Ishikawa (cell line): ENCODE results near the gene DACT2.

Experiments
- CEBPB ChIP-seq: IDR thresholded peaks from 2 replicates; pipeline ENCODE4 v1.6.1; 2012
- CREB1 ChIP-seq: IDR thresholded peaks from 2 replicates; pipeline ENCODE4 v1.6.1; 2012; ENCODE audit warnings: low read depth
- EGR1 ChIP-seq: IDR thresholded peaks from 2 replicates; pipeline ENCODE4 v1.6.1; 2012
- EP300 ChIP-seq: IDR thresholded peaks from 2 replicates; pipeline ENCODE4 v1.6.1; 2012; ENCODE audit warnings: borderline replicate concordance
- FOXM1 ChIP-seq: IDR thresholded peaks from 2 replicates; pipeline ENCODE4 v1.6.1; 2012; ENCODE audit warnings: low read depth, borderline replicate concordance
- NFIC ChIP-seq: IDR thresholded peaks from 2 replicates; pipeline ENCODE4 v1.6.1; 2012
- RAD21 ChIP-seq: IDR thresholded peaks from 2 replicates; pipeline ENCODE4 v1.6.1; 2012; ENCODE audit warnings: low read depth
- TAF1 ChIP-seq: IDR thresholded peaks from 2 replicates; pipeline ENCODE4 v1.6.1; 2012; ENCODE audit warnings: low read depth, mild to moderate bottlenecking
- TCF12 ChIP-seq: IDR thresholded peaks from 2 replicates; pipeline ENCODE4 v1.6.1; 2012; ENCODE audit warnings: low read depth
- TEAD4 ChIP-seq: IDR thresholded peaks from 2 replicates; pipeline ENCODE4 v1.6.1; 2012
- YY1 ChIP-seq: IDR thresholded peaks from 2 replicates; pipeline ENCODE4 v1.6.1; 2012; ENCODE audit warnings: low read depth
- ZBTB7A ChIP-seq: IDR thresholded peaks from 2 replicates; pipeline ENCODE4 v1.6.1; 2012; ENCODE audit warnings: low read depth
- TF ChIP-seq, protein P1 (sequence below): IDR thresholded peaks from 2 replicates; pipeline ENCODE4 v1.6.1; 2012
- TF ChIP-seq, protein P2 (sequence below): IDR thresholded peaks from 2 replicates; pipeline ENCODE4 v1.6.1; 2012
- TF ChIP-seq, protein P3 (sequence below): IDR thresholded peaks from 2 replicates; pipeline ENCODE4 v1.6.1; 2012; ENCODE audit warnings: low read depth, mild to moderate bottlenecking

DACT2 gene, protein sequence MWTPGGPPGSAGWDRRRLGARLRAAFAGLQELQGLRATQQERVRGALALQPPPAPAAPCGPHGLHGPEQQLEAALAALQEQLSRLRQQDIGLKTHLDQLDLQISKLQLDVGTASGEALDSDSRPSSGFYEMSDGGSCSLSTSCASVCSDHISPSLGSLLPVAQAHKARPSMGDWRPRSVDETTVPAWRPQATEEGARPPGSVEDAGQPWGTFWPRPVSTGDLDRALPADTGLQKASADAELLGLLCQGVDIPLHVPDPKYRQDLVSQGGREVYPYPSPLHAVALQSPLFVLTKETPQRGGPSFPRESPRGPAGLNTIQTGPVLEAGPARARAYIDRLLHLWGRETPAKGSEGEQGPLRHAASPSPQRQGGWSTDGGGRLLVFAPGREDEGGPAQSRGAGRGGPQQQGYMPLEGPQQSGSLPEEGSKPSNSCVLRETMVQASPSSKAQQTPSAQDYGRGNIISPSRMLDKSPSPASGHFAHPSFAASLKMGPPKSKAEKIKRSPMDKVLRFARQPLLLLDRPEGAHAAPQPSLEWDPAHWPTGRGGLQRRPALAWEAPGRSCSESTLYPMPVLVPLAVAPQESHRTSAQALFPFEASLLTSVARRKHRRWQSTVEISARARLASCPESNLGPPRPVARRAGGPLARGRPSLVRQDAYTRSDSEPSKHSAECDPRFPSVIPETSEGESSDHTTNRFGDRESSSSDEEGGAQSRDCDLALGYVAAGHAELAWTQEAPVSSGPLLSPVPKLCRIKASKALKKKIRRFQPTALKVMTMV

DNA sequence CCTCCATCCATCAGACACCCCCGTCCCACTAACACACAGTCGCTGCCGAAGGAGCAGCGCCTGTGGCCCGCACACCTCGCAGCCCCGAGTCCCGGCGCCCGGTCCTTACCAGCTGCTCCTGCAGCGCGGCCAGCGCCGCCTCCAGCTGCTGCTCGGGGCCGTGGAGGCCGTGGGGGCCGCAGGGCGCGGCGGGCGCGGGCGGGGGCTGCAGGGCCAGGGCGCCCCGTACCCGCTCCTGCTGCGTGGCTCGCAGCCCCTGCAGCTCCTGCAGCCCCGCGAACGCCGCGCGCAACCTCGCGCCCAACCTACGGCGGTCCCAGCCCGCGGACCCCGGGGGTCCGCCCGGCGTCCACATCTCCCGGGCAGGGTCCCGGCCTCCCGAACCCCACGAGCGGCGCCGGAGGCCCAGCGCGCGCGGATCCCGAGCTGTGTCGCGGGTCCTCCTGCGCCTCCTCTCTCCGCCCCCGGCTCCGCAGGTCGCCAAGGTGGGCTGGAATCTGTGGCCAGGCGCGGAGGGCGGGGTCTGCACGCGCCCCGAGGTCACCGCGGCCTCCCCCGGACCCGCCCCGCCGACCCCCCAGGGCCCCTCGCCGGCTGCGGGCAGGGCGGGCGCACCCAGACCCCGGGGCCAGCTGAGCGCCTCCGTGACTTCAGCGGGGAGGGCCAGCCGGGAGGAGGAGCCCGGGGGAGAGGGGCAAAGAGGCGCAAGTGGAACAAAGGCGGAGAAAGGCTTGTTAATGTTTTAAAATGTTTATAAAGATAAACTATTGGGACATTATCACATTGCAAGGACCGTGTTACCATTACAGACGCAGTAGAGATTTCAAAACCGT lies at the start of gene DACT2:
Gene DACT2, minus strand, starts transcription at position 499 of the 833 bp plus-strand sequence. Its CDS starts 144 bp downstream, at position 355.
- TF ChIP-seq YY1 (no peak), EGR1 (0 out of 2 replicates have a peak, but pooled peaks have one; percentile 12)

DNA sequence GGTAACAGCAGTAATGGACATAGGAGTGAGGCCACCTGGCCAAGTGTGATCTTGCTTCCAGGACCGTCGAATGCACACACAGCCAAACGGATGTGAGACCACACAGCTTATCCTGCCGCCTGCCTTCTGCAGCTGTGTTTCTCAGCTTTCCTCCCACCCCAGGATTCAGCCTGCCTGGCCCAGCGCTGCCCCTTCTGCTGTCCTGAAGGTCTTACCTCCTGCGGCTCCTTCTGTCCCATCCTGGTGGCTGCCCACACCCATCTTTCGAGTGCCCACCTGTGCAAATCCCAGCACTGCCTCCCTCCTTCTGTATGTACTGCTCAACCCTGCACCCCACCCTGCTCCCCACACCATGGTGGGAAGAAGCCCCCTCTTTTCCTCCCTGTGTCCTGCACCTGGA lies 49.4 kb upstream of the DACT2 start:
- TF ChIP-seq, protein P1, sequence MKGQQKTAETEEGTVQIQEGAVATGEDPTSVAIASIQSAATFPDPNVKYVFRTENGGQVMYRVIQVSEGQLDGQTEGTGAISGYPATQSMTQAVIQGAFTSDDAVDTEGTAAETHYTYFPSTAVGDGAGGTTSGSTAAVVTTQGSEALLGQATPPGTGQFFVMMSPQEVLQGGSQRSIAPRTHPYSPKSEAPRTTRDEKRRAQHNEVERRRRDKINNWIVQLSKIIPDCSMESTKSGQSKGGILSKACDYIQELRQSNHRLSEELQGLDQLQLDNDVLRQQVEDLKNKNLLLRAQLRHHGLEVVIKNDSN, result no peak
- TF ChIP-seq EP300, result no peak
- TF ChIP-seq CEBPB, result no peak
- TF ChIP-seq, protein P2, sequence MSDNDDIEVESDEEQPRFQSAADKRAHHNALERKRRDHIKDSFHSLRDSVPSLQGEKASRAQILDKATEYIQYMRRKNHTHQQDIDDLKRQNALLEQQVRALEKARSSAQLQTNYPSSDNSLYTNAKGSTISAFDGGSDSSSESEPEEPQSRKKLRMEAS, result no peak
- TF ChIP-seq, protein P3, sequence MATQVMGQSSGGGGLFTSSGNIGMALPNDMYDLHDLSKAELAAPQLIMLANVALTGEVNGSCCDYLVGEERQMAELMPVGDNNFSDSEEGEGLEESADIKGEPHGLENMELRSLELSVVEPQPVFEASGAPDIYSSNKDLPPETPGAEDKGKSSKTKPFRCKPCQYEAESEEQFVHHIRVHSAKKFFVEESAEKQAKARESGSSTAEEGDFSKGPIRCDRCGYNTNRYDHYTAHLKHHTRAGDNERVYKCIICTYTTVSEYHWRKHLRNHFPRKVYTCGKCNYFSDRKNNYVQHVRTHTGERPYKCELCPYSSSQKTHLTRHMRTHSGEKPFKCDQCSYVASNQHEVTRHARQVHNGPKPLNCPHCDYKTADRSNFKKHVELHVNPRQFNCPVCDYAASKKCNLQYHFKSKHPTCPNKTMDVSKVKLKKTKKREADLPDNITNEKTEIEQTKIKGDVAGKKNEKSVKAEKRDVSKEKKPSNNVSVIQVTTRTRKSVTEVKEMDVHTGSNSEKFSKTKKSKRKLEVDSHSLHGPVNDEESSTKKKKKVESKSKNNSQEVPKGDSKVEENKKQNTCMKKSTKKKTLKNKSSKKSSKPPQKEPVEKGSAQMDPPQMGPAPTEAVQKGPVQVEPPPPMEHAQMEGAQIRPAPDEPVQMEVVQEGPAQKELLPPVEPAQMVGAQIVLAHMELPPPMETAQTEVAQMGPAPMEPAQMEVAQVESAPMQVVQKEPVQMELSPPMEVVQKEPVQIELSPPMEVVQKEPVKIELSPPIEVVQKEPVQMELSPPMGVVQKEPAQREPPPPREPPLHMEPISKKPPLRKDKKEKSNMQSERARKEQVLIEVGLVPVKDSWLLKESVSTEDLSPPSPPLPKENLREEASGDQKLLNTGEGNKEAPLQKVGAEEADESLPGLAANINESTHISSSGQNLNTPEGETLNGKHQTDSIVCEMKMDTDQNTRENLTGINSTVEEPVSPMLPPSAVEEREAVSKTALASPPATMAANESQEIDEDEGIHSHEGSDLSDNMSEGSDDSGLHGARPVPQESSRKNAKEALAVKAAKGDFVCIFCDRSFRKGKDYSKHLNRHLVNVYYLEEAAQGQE, result no peak
- TF ChIP-seq EGR1, result no peak
- no peak for TF ChIP-seq FOXM1
- TF ChIP-seq TEAD4, result no peak
- no peak for TF ChIP-seq TAF1
- TF ChIP-seq TCF12, result no peak
- no peak for TF ChIP-seq RAD21
- TF ChIP-seq ZBTB7A, result no peak
- TF ChIP-seq YY1, result no peak
- TF ChIP-seq CREB1, result no peak
- no peak for TF ChIP-seq NFIC

DNA sequence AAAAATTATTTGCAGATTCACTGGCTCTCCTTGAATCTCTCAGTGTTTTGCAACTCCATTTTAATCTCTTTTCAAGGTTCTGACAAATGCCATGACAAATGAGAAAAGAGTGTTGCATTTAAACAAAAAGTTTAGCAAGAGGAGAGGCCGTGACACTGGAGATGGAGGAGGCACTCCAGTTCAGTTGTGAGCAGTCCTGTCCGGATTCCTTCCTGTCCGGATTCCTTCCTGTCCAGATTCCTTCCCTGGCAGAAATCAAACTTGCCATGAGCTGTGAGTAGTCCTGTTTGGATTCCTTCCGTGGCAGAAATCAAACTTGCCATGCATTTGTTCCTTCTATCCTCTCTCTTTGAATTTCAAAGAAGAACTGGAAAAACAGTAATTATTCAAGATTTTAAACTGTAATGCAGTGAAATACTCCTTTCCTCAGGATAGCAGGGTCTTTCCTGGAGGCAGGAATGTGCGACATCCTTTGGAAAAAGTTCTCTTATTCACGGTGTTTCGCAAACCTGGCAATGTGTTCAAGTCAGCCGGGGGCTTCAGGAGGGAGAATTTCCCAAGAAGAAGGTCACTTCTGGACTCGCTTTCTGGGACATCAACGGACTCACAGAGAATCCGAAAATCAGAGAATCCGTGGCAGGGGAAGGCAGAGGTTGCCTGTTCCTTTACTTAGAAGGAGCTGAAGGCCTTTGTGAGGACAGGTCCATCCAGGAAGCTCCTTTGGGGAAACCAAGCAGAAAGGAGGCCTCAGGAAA lies 48.7 kb upstream of the DACT2 start:
- TF ChIP-seq CEBPB (no peak), EP300 (no peak), YY1 (no peak), RAD21 (no peak), CREB1 (no peak), TCF12 (no peak)

DNA sequence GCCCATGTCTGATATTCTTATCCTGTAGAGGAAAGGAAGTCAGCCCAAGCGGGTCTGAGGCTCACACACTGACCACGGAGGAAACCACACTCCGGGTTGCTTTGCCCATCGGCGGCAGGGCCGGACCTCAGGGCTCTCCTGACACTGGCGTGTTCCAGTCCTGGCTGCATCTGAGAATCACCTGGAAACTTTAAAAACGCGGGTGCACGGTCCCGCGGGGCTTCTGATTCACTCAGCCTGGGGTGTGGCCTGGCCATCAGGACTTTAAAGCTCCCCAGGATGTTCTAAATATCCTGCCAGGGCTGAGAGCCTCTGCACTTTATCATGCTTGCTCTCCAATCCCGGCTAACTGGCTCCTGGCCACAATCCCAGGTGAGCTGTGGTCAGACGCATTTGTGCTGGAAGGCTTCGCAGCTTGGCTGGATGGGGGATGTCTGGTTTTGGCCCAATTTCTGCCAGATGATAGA lies 47.7 kb upstream of the DACT2 start:
- TF ChIP-seq RAD21 (no peak), NFIC (no peak), FOXM1 (no peak), YY1 (no peak)
- TF ChIP-seq, protein P1, result no peak
- TF ChIP-seq, protein P2, result no peak

DNA sequence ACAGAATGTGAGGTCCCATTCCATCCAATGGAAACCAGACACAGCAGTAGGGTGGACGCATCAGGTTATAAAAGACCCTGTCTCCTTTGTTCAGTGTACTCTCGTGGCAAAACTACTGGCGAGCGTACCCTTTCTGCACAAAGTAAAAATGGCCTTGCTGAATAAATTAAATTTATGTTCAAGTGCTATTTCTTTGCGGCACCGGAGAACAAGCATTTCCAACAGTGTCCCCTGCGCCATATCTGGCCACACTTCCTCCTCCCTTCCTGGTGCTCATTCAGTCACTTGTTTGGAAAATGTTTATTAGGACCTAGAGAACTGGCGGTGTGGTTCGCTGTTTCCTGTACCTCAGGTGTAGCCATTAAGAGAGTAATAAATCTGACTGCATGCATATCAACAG lies 46.9 kb upstream of the DACT2 start:
- TF ChIP-seq YY1 (no peak), TAF1 (no peak), CREB1 (no peak), CEBPB (no peak), RAD21 (no peak), ZBTB7A (no peak), NFIC (no peak), TEAD4 (no peak), TCF12 (no peak), FOXM1 (no peak), EP300 (no peak), EGR1 (no peak)
- TF ChIP-seq, protein P2, result no peak
- TF ChIP-seq, protein P3, result no peak
- TF ChIP-seq, protein P1, result no peak
